ENCODE measurements around the gene TMEM132D.

The TMEM132D gene

DNA sequence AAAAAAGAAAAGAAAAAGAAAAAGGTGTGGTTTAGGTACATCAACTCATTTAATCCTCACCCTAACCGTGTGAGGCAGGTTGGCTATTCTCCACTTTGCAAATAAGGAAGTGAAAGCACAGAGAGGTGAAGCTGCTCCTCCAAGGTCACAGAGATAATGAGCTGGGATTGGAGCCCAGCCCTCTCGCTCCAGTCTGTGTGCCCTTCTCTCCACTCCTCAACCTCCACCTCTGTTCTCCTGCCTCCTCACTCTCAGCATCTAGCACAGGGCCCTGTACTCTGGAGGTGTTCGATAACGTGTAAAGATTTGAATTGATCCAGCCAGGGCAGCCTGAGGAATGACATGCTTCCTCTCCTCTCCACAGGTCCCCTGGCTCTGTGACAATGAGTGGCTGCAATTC, 502.3 kb downstream of the TMEM132D start:
- no peaks in the 10 kb centered on the region for H3K4me1 ChIP-seq (ENCODE audit: insufficient read depth, low read length)
- no peaks in the 10 kb centered on the region for H3K27me3 ChIP-seq (ENCODE audit: control insufficient read depth in 1 of 2, insufficient read depth in 2 of 2, low read length in 2 of 2)

DNA sequence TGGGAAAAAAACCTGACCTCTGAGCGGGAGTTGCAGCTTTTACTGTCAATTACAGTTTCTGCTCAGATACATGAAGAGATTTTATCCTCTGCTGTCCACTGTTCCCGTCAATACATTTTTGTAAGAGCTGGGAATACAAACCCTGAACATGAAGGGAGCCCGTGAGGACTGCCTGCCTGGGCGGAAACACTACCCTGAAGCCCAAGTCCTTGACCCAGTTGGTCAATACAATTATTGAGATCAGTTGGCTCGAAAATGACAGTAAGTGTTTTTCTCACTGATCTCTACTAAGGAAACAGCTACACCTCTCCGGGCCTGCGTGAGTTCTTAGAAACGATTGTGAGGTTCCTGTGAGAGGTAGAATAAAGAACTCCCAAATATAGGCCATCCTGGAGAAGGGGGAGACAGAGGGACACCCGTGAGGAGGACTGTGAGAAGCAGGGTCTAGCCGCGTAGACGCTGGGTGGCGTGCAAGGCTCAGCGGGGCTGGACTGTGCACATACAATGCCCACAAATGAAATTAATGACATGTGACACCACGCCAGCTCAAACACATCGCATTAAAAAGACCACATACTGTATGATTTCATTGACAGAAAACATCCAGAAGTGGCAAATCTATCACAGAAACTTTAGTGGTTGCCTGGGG, 509.5 kb downstream of the TMEM132D start:
- Histone ChIP-seq H3K4me1 (ENCODE audit: insufficient read depth, low read length) (no peaks in the 10 kb centered on the region), H3K27ac (ENCODE audit: low read depth, low read length) (no peak overlapping the region), H3K36me3 (ENCODE audit: insufficient read depth, low read length) (no peaks in the 10 kb centered on the region), H3K27me3 (ENCODE audit: control insufficient read depth in 1 of 2, insufficient read depth in 2 of 2, low read length in 2 of 2) (no peaks in the 10 kb centered on the region), H3K9ac (ENCODE audit: low read length) (no peak overlapping the region), H3K9me3 (ENCODE audit: low read length) (no peaks in the 10 kb centered on the region), H3K4me3 (ENCODE audit: low read depth in 1 of 2, low read length in 2 of 2) (no peak overlapping the region)

More for the DNA sequence above, 502.3 kb downstream of the TMEM132D start:
- no peak overlapping the region for H3K4me3 ChIP-seq (ENCODE audit: low read depth in 1 of 2, low read length in 2 of 2)
- no peaks in the 10 kb centered on the region for H3K36me3 ChIP-seq (ENCODE audit: insufficient read depth, low read length)
- no peak overlapping the region for H3K9ac ChIP-seq (ENCODE audit: low read length)
- H3K9me3 ChIP-seq (ENCODE audit: low read length), result no peaks in the 10 kb centered on the region
- H3K27ac ChIP-seq (ENCODE audit: low read depth, low read length), result no peak overlapping the region

DNA sequence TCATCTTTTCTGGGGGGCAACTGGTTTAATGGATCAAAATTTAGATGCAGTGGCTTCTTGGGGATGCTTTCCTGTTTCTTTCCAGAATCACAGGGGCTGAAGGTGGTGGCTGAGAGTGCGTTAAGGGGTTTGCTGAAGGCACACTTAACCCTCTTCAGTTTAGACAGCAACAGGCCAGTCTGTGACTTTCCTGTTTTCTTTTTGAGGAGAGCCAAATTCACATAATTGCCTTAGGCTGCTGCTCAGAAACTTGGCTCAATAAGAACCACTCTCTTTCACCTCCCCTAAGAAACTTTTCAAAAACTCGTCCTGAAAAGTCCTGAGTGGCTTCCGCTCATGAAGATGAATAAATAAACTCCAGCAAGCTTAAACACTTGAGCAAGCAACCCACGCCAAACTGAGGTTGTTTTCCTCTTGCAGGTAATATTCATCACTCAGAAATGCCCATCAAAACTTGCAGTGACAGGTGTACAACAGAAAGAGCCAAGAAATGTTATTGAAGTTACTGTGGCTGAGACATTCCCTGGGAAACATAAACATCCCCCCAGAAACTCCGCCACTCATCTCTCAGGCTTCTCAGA, 510.4 kb downstream of the TMEM132D start:
- Histone ChIP-seq H3K27me3 (ENCODE audit: control insufficient read depth in 1 of 2, insufficient read depth in 2 of 2, low read length in 2 of 2) (no peaks in the 10 kb centered on the region), H3K4me3 (ENCODE audit: low read depth in 1 of 2, low read length in 2 of 2) (no peak overlapping the region), H3K4me1 (ENCODE audit: insufficient read depth, low read length) (no peaks in the 10 kb centered on the region), H3K9me3 (ENCODE audit: low read length) (no peaks in the 10 kb centered on the region), H3K36me3 (ENCODE audit: insufficient read depth, low read length) (no peaks in the 10 kb centered on the region), H3K27ac (ENCODE audit: low read depth, low read length) (no peak overlapping the region), H3K9ac (ENCODE audit: low read length) (no peak overlapping the region)

GRCh38 chr12:129385637-129385990, 518.2 kb downstream of the TMEM132D start:
- H3K36me3 ChIP-seq (ENCODE audit: insufficient read depth, low read length), result no peaks in the 10 kb centered on the region
- H3K4me1 ChIP-seq (ENCODE audit: insufficient read depth, low read length), result no peaks in the 10 kb centered on the region
- H3K9ac ChIP-seq (ENCODE audit: low read length), result no peak overlapping the region
- H3K4me3 ChIP-seq (ENCODE audit: low read depth in 1 of 2, low read length in 2 of 2), result no peak overlapping the region
- no peaks in the 10 kb centered on the region for H3K9me3 ChIP-seq (ENCODE audit: low read length)
- no peak overlapping the region for H3K27ac ChIP-seq (ENCODE audit: low read depth, low read length)
- H3K27me3 ChIP-seq (ENCODE audit: control insufficient read depth in 1 of 2, insufficient read depth in 2 of 2, low read length in 2 of 2), result no peaks in the 10 kb centered on the region

GRCh38 chr12:129383956-129384355, 519.9 kb downstream of the TMEM132D start:
- H3K27ac ChIP-seq (ENCODE audit: low read depth, low read length), result no peak overlapping the region
- no peak overlapping the region for H3K9ac ChIP-seq (ENCODE audit: low read length)
- no peaks in the 10 kb centered on the region for H3K4me1 ChIP-seq (ENCODE audit: insufficient read depth, low read length)
- no peaks in the 10 kb centered on the region for H3K27me3 ChIP-seq (ENCODE audit: control insufficient read depth in 1 of 2, insufficient read depth in 2 of 2, low read length in 2 of 2)
- no peak overlapping the region for H3K4me3 ChIP-seq (ENCODE audit: low read depth in 1 of 2, low read length in 2 of 2)
- H3K9me3 ChIP-seq (ENCODE audit: low read length), result no peaks in the 10 kb centered on the region
- H3K36me3 ChIP-seq (ENCODE audit: insufficient read depth, low read length), result no peaks in the 10 kb centered on the region

GRCh38 chr12:129381715-129382114, 522.1 kb downstream of the TMEM132D start:
- H3K9me3 ChIP-seq (ENCODE audit: low read length), result no peaks in the 10 kb centered on the region
- no peak overlapping the region for H3K9ac ChIP-seq (ENCODE audit: low read length)
- no peak overlapping the region for H3K4me3 ChIP-seq (ENCODE audit: low read depth in 1 of 2, low read length in 2 of 2)
- H3K27me3 ChIP-seq (ENCODE audit: control insufficient read depth in 1 of 2, insufficient read depth in 2 of 2, low read length in 2 of 2), result no peaks in the 10 kb centered on the region
- no peak overlapping the region for H3K27ac ChIP-seq (ENCODE audit: low read depth, low read length)
- H3K36me3 ChIP-seq (ENCODE audit: insufficient read depth, low read length), result no peaks in the 10 kb centered on the region
- H3K4me1 ChIP-seq (ENCODE audit: insufficient read depth, low read length), result no peaks in the 10 kb centered on the region

GRCh38 chr12:129379076-129379804, 524.6 kb downstream of the TMEM132D start:
- Histone ChIP-seq H3K27me3 (ENCODE audit: control insufficient read depth in 1 of 2, insufficient read depth in 2 of 2, low read length in 2 of 2) (no peaks in the 10 kb centered on the region), H3K9ac (ENCODE audit: low read length) (no peak overlapping the region), H3K27ac (ENCODE audit: low read depth, low read length) (no peak overlapping the region), H3K4me1 (ENCODE audit: insufficient read depth, low read length) (no peaks in the 10 kb centered on the region), H3K36me3 (ENCODE audit: insufficient read depth, low read length) (no peaks in the 10 kb centered on the region), H3K9me3 (ENCODE audit: low read length) (no peaks in the 10 kb centered on the region), H3K4me3 (ENCODE audit: low read depth in 1 of 2, low read length in 2 of 2) (no peak overlapping the region)

- H3K9ac ChIP-seq (ENCODE audit: low read length), result no peak overlapping the region
- H3K36me3 ChIP-seq (ENCODE audit: insufficient read depth, low read length), result no peaks in the 10 kb centered on the region
- H3K4me1 ChIP-seq (ENCODE audit: insufficient read depth, low read length), result no peaks in the 10 kb centered on the region
- H3K9me3 ChIP-seq (ENCODE audit: low read length), result no peaks in the 10 kb centered on the region
- H3K4me3 ChIP-seq (ENCODE audit: low read depth in 1 of 2, low read length in 2 of 2), result no peak overlapping the region
- H3K27ac ChIP-seq (ENCODE audit: low read depth, low read length), result no peak overlapping the region
- H3K27me3 ChIP-seq (ENCODE audit: control insufficient read depth in 1 of 2, insufficient read depth in 2 of 2, low read length in 2 of 2), result no peaks in the 10 kb centered on the region
Measured at GRCh38 chr12:129378496-129378895, 525.3 kb downstream of the TMEM132D start.

- Histone ChIP-seq H3K9ac (ENCODE audit: low read length) (no peak overlapping the region), H3K27ac (ENCODE audit: low read depth, low read length) (no peak overlapping the region), H3K27me3 (ENCODE audit: control insufficient read depth in 1 of 2, insufficient read depth in 2 of 2, low read length in 2 of 2) (no peaks in the 10 kb centered on the region), H3K9me3 (ENCODE audit: low read length) (no peaks in the 10 kb centered on the region), H3K36me3 (ENCODE audit: insufficient read depth, low read length) (no peaks in the 10 kb centered on the region), H3K4me1 (ENCODE audit: insufficient read depth, low read length) (no peaks in the 10 kb centered on the region), H3K4me3 (ENCODE audit: low read depth in 1 of 2, low read length in 2 of 2) (no peak overlapping the region)
Measured at GRCh38 chr12:129373746-129374145, 530.1 kb downstream of the TMEM132D start.

- Histone ChIP-seq H3K9me3 (ENCODE audit: low read length) (no peaks in the 10 kb centered on the region), H3K4me3 (ENCODE audit: low read depth in 1 of 2, low read length in 2 of 2) (no peak overlapping the region), H3K36me3 (ENCODE audit: insufficient read depth, low read length) (no peaks in the 10 kb centered on the region), H3K9ac (ENCODE audit: low read length) (no peak overlapping the region), H3K27ac (ENCODE audit: low read depth, low read length) (no peak overlapping the region), H3K4me1 (ENCODE audit: insufficient read depth, low read length) (no peaks in the 10 kb centered on the region), H3K27me3 (ENCODE audit: control insufficient read depth in 1 of 2, insufficient read depth in 2 of 2, low read length in 2 of 2) (no peaks in the 10 kb centered on the region)
Measured at GRCh38 chr12:129372876-129373275, 530.9 kb downstream of the TMEM132D start.

- Histone ChIP-seq H3K27me3 (ENCODE audit: control insufficient read depth in 1 of 2, insufficient read depth in 2 of 2, low read length in 2 of 2) (no peaks in the 10 kb centered on the region), H3K4me3 (ENCODE audit: low read depth in 1 of 2, low read length in 2 of 2) (no peak overlapping the region), H3K27ac (ENCODE audit: low read depth, low read length) (no peak overlapping the region), H3K9ac (ENCODE audit: low read length) (no peak overlapping the region), H3K4me1 (ENCODE audit: insufficient read depth, low read length) (no peaks in the 10 kb centered on the region), H3K9me3 (ENCODE audit: low read length) (no peaks in the 10 kb centered on the region), H3K36me3 (ENCODE audit: insufficient read depth, low read length) (no peaks in the 10 kb centered on the region)
Measured at GRCh38 chr12:129372348-129372747, 531.5 kb downstream of the TMEM132D start.

DNA sequence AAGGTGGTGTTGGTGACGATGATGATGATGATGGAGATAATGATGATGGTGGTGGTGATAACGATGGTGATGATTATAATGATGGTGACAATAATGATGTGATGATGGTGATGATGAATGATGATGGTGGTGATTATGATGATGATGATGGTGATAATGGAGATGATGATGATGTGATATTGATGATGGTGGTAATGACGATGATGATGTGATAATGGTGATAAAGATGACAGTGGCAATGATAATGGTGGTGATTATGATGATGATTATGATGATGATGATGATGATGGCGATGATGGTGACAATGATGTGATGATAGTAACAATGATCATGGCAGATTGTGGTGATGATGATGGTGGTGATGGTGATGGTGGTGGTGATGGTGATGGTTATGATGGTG, 532.6 kb downstream of the TMEM132D start:
- H3K4me1 ChIP-seq (ENCODE audit: insufficient read depth, low read length), result no peaks in the 10 kb centered on the region
- no peak overlapping the region for H3K4me3 ChIP-seq (ENCODE audit: low read depth in 1 of 2, low read length in 2 of 2)
- H3K9ac ChIP-seq (ENCODE audit: low read length), result no peak overlapping the region
- no peaks in the 10 kb centered on the region for H3K9me3 ChIP-seq (ENCODE audit: low read length)
- no peaks in the 10 kb centered on the region for H3K36me3 ChIP-seq (ENCODE audit: insufficient read depth, low read length)
- H3K27ac ChIP-seq (ENCODE audit: low read depth, low read length), result no peak overlapping the region
- H3K27me3 ChIP-seq (ENCODE audit: control insufficient read depth in 1 of 2, insufficient read depth in 2 of 2, low read length in 2 of 2), result no peaks in the 10 kb centered on the region
